ENCODE measurements around the gene MS4A4A.

Gene MS4A4A

DNA sequence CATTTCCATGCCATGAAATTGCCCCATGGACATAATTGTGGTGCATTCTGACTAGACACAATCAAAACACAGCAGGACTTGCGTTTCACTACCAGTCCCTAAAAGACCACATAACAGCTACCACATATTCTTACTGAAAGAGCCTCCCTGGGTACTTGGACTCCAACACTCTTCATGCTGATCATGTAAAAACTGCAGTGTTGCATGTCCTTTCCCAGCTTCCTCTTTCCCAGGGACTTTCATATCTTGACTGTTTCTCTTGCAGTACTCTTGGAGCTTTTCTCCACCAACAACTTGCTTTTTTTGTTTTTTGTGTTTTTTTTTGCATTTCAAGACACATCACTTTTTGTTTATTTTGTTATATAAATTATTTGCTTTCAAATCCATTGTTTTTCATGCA is 69.5 kb downstream of the MS4A4A start:
- H3K4me1 ChIP-seq (ENCODE audit: insufficient read depth, low read length) = no peaks in the 10 kb centered on the region
- no peak overlapping the region for H3K4me3 ChIP-seq (ENCODE audit: low read depth in 1 of 2, low read length in 2 of 2)
- no peak for ATAC-seq (ENCODE audit: insufficient read depth, low read depth)
- H3K79me2 ChIP-seq (ENCODE audit: insufficient read depth, low read length) = no peaks in the 10 kb centered on the region
- no peak for DNase-seq
- H3K36me3 ChIP-seq (ENCODE audit: insufficient read depth, low read length) = no peaks in the 10 kb centered on the region
- no peak overlapping the region for H3K4me2 ChIP-seq (ENCODE audit: insufficient read depth, low read length)
- no peak overlapping the region for H2AFZ ChIP-seq (ENCODE audit: low read depth, low read length)
- H3K27ac ChIP-seq (ENCODE audit: low read length) = no peak overlapping the region
- no peaks in the 10 kb centered on the region for H3K27me3 ChIP-seq (ENCODE audit: insufficient read depth, low read length, poor library complexity)
- TF ChIP-seq EZH2 (IDR thresholded peaks at IDR 0.05; ENCODE audit: borderline replicate concordance, low read depth, low read length, severe bottlenecking) = no peak
- TF ChIP-seq, protein P1, sequence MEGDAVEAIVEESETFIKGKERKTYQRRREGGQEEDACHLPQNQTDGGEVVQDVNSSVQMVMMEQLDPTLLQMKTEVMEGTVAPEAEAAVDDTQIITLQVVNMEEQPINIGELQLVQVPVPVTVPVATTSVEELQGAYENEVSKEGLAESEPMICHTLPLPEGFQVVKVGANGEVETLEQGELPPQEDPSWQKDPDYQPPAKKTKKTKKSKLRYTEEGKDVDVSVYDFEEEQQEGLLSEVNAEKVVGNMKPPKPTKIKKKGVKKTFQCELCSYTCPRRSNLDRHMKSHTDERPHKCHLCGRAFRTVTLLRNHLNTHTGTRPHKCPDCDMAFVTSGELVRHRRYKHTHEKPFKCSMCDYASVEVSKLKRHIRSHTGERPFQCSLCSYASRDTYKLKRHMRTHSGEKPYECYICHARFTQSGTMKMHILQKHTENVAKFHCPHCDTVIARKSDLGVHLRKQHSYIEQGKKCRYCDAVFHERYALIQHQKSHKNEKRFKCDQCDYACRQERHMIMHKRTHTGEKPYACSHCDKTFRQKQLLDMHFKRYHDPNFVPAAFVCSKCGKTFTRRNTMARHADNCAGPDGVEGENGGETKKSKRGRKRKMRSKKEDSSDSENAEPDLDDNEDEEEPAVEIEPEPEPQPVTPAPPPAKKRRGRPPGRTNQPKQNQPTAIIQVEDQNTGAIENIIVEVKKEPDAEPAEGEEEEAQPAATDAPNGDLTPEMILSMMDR (IDR thresholded peaks at IDR 0.05; ENCODE audit: borderline replicate concordance, extremely low read depth, low read length, poor library complexity, severe bottlenecking) = no peak
- H3K9me3 ChIP-seq (ENCODE audit: insufficient read depth, low read length, severe bottlenecking) = peaks cover 8% of the 10 kb centered on the region
- no peak overlapping the region for H3K9ac ChIP-seq (ENCODE audit: low read depth, low read length)
- H4K20me1 ChIP-seq (ENCODE audit: insufficient read depth, low read length) = no peaks in the 10 kb centered on the region

DNA sequence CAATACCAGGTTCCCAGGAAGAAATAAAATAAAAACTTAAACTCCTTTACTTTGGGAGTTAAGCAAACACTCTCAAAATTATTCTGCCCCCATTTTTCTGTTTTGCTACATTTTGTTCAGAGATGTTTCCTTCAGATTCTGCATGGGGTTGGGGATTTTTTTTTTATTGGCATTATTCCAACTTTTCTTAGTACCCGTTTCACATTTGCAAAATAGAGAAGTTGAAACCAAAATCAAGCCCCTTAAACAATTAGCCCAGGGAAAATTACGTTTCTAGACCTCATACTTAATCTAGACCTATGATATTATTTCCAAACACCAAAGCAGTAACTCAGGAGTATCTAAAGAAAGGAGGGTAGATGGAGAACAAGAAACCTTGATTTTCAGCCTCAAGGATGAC is 77.3 kb downstream of the MS4A4A start:
- Histone ChIP-seq H3K4me2 (ENCODE audit: insufficient read depth, low read length) (no peak overlapping the region), H3K4me1 (ENCODE audit: insufficient read depth, low read length) (no peaks in the 10 kb centered on the region), H3K9ac (ENCODE audit: low read depth, low read length) (no peak overlapping the region), H2AFZ (ENCODE audit: low read depth, low read length) (no peak overlapping the region), H4K20me1 (ENCODE audit: insufficient read depth, low read length) (no peaks in the 10 kb centered on the region), H3K27me3 (ENCODE audit: insufficient read depth, low read length, poor library complexity) (no peaks in the 10 kb centered on the region), H3K27ac (ENCODE audit: low read length) (no peak overlapping the region), H3K36me3 (ENCODE audit: insufficient read depth, low read length) (no peaks in the 10 kb centered on the region), H3K9me3 (ENCODE audit: insufficient read depth, low read length, severe bottlenecking) (peaks cover 38% of the 10 kb centered on the region), H3K79me2 (ENCODE audit: insufficient read depth, low read length) (no peaks in the 10 kb centered on the region), H3K4me3 (ENCODE audit: low read depth in 1 of 2, low read length in 2 of 2) (no peak overlapping the region)
- TF ChIP-seq, protein P1 (IDR thresholded peaks at IDR 0.05; ENCODE audit: borderline replicate concordance, extremely low read depth, low read length, poor library complexity, severe bottlenecking) = no peak
- TF ChIP-seq EZH2 (IDR thresholded peaks at IDR 0.05; ENCODE audit: borderline replicate concordance, low read depth, low read length, severe bottlenecking) = no peak
- DNase-seq (no peak), ATAC-seq (ENCODE audit: insufficient read depth, low read depth) (no peak)
